Gastroesophageal sphincter (tissue), 4 donors: ENCODE results near the gene MFF. TPM values are rescaled to one million over a fixed set of nuclear protein-coding genes. Genes with fewer than 3 reads are reported as not detected.
A peak's percentile ranks its signal among the peaks of the same experiment; 100 is the strongest.

ENCODE experiments used
- ATAC-seq: fragments of 150-250 bp; one replicate; pipeline ENCODE4 v1.9.1; 2016; ENCODE audit warnings: mild to moderate bottlenecking, moderate library complexity
- H3K27ac ChIP-seq, 4 donors: fragments of 200-600 bp; sonication (generic) in 3 of 4; 1 replicate in 3 of 4; 2 replicates in 1 of 4; pipeline ENCODE4 v1.5.1; 2016 to 2019
- H3K27me3 ChIP-seq: fragments of 200-600 bp; sonication (generic); one replicate; pipeline ENCODE4 v1.5.1; 2019
- H3K36me3 ChIP-seq, 2 donors: fragments of 200-600 bp; sonication (generic); one replicate each; pipeline ENCODE4 v1.5.1; 2019; ENCODE audit warnings: control low read depth in 1 of 2
- H3K4me1 ChIP-seq, 3 donors: fragments of 200-600 bp; sonication (generic); 1 replicate in 2 of 3; 2 replicates in 1 of 3; pipeline ENCODE4 v1.5.1; 2016 to 2019; ENCODE audit warnings: control low read depth in 2 of 3
- H3K4me3 ChIP-seq, 2 donors: fragments of 200-600 bp; sonication (generic); one replicate each; pipeline ENCODE4 v1.5.1; 2019; ENCODE audit warnings: mild to moderate bottlenecking in 1 of 2, moderate library complexity in 1 of 2
- H3K9me3 ChIP-seq, 3 donors: fragments of 200-600 bp; sonication (generic); one replicate each; pipeline ENCODE4 v1.5.1; 2017 to 2019; ENCODE audit warnings: control low read depth in 2 of 3
- EP300 ChIP-seq: sonication (generic); formaldehyde crosslinking; IDR thresholded peaks from one replicate; pipeline ENCODE4 v1.6.1; 2017; ENCODE audit warnings: antibody characterized with exemption, mild to moderate bottlenecking
- POLR2A ChIP-seq, 2 donors: fragments of 450-650 bp; IDR thresholded peaks; one replicate each; pipeline ENCODE4 v1.6.1; 2017; ENCODE audit warnings: antibody characterized with exemption in 2 of 2, mild to moderate bottlenecking in 2 of 2, moderate library complexity in 1 of 2
- POLR2AphosphoS5 ChIP-seq: sonication (generic); formaldehyde crosslinking; IDR thresholded peaks from one replicate; pipeline ENCODE4 v1.6.1; 2017; ENCODE audit warnings: antibody characterized with exemption
- WGBS, 2 donors: methylation state at CpG; one replicate each; pipeline ENCODE4 v1.1.5; 2018; ENCODE audit warnings: low coverage in 1 of 2; 5-methylcytosine and 5-hydroxymethylcytosine counted together
- total RNA-seq, 4 donors: library from RNA; depleted of rRNA; stranded (reverse); fragments of >200 nt; gene quantifications; one replicate each; pipeline ENCODE4 v1.1.0, GENCODE V29; 2016
- TF ChIP-seq, protein P1 (sequence below), 4 experiments: fragments of 200-600 bp in 2 of 4; fragments of 450-650 bp in 2 of 4; sonication (generic) in 1 of 4; IDR thresholded peaks; one replicate each; pipeline ENCODE4 v1.5.1; 2017 to 2019; ENCODE audit warnings: antibody characterized with exemption in 4 of 4, mild to moderate bottlenecking in 2 of 4, moderate library complexity in 2 of 4

MFF gene
- total RNA-seq, 4 donors from 2014 or later, result 106 to 140 (median 118) TPM

- Histone ChIP-seq H3K27me3 (no peaks in the 10 kb centered on the region), H3K36me3 (no peaks in the 10 kb centered on the region), H3K9me3 (no peaks in the 10 kb centered on the region), H3K27ac (no peak overlapping the region), H3K4me3 (no peak overlapping the region), H3K4me1 (peaks cover 0 to 7% (median 0%) of the 10 kb centered on the region in 3 donors)
- TF ChIP-seq, protein P1, sequence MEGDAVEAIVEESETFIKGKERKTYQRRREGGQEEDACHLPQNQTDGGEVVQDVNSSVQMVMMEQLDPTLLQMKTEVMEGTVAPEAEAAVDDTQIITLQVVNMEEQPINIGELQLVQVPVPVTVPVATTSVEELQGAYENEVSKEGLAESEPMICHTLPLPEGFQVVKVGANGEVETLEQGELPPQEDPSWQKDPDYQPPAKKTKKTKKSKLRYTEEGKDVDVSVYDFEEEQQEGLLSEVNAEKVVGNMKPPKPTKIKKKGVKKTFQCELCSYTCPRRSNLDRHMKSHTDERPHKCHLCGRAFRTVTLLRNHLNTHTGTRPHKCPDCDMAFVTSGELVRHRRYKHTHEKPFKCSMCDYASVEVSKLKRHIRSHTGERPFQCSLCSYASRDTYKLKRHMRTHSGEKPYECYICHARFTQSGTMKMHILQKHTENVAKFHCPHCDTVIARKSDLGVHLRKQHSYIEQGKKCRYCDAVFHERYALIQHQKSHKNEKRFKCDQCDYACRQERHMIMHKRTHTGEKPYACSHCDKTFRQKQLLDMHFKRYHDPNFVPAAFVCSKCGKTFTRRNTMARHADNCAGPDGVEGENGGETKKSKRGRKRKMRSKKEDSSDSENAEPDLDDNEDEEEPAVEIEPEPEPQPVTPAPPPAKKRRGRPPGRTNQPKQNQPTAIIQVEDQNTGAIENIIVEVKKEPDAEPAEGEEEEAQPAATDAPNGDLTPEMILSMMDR (IDR thresholded peaks at IDR 0.05), result no peak
- no peak for TF ChIP-seq EP300
- TF ChIP-seq POLR2AphosphoS5, result no peak
- TF ChIP-seq POLR2A (IDR thresholded peaks at IDR 0.05), result no peak
- WGBS, 2 donors, result 83 to 96% methylated on average over 7 to 8 of the region's 33 CpGs
- no peak for ATAC-seq
Measured at GRCh38 chr2:227320305-227321094, 4.6 kb upstream of the MFF start.

- ATAC-seq, result no peak
- 79 to 84% methylated on average over 5 of the region's 5 CpGs for WGBS, 2 donors
- no peaks in the 10 kb centered on the region for H3K36me3 ChIP-seq
Measured at GRCh38 chr2:227322530-227323205, 2.4 kb upstream of the MFF start.

GRCh38 chr2:227323818-227324217 lies 1.2 kb upstream of the MFF start:
- Histone ChIP-seq H3K27ac (no peak overlapping the region), H3K4me3 (no peak overlapping the region), H3K27me3 (no peaks in the 10 kb centered on the region), H3K9me3 (no peaks in the 10 kb centered on the region), H3K36me3 (no peaks in the 10 kb centered on the region), H3K4me1 (peaks cover 0 to 37% (median 0%) of the 10 kb centered on the region in 3 donors)
- ATAC-seq, result no peak
- TF ChIP-seq POLR2A (IDR thresholded peaks at IDR 0.05) (no peak), POLR2AphosphoS5 (no peak), EP300 (no peak)
- TF ChIP-seq, protein P1 (IDR thresholded peaks at IDR 0.05), result no peak
- 92 to 100% methylated on average over 3 to 4 of the region's 4 CpGs for WGBS, 2 donors

More at GRCh38 chr2:227322530-227323205, 2.4 kb upstream of the MFF start:
- TF ChIP-seq EP300, result no peak
- TF ChIP-seq, protein P1 (IDR thresholded peaks at IDR 0.05), result no peak
- TF ChIP-seq POLR2A (IDR thresholded peaks at IDR 0.05), result no peak
- TF ChIP-seq POLR2AphosphoS5, result no peak
- Histone ChIP-seq H3K27me3 (no peaks in the 10 kb centered on the region), H3K4me3 (no peak overlapping the region), H3K27ac (no peak overlapping the region), H3K9me3 (no peaks in the 10 kb centered on the region), H3K4me1 (peaks cover 0 to 26% (median 0%) of the 10 kb centered on the region in 3 donors)

DNA sequence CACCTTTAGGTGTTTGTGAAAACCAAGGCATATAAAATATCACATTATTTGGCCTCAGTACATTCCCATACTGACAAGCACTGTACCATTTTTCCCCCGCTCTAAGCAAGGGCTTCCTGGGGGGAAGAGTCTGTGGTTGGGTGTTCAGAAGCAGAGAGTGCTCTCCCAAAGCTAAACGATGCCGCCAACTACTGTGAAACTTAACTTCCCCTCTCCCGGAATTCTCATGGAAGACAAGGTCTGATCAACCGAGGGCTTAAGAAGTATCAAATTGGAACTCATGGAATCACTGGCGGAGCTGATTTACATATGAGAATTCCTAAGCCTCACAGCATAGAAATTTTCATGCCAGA lies 433 bp upstream of the MFF start:
- Histone ChIP-seq H3K36me3 (peaks cover 0 to 2% of the 10 kb centered on the region in 2 donors), H3K27ac (peak overlapping the region; percentile 64 to 94 (median 94)), H3K4me1 (peaks cover 0 to 38% (median 0%) of the 10 kb centered on the region in 3 donors), H3K9me3 (no peaks in the 10 kb centered on the region), H3K4me3 (peak overlapping the region; percentile 59 to 78), H3K27me3 (no peaks in the 10 kb centered on the region)
- peak; percentile 12 for ATAC-seq
- TF ChIP-seq, protein P1 (IDR thresholded peaks at IDR 0.05), result no peak
- WGBS, 2 donors, result 18 to 23% methylated on average over 5 to 6 of the region's 6 CpGs

GRCh38 chr2:227325839-227326195 lies 766 bp downstream of the MFF start:
- H3K36me3 ChIP-seq, result peaks cover 0 to 14% of the 10 kb centered on the region in 2 donors
- H3K27ac ChIP-seq, result peak overlapping the region; percentile 73 to 94 (median 94)
- no peaks in the 10 kb centered on the region for H3K27me3 ChIP-seq
- WGBS, 2 donors, result 0% methylated on average over 4 of the region's 13 CpGs; no CpG with 5 or more reads in 1 of the 2 donors
- TF ChIP-seq POLR2AphosphoS5 (no peak), EP300 (no peak), POLR2A (IDR thresholded peaks at IDR 0.05) (no peak)
- TF ChIP-seq, protein P1 (IDR thresholded peaks at IDR 0.05), result no peak
- peak; percentile 6 for ATAC-seq
- H3K4me3 ChIP-seq, result peak overlapping the region; percentile 59 to 78
- H3K9me3 ChIP-seq, result no peaks in the 10 kb centered on the region
- peaks cover 0 to 38% (median 0%) of the 10 kb centered on the region in 3 donors for H3K4me1 ChIP-seq
